Measurements from ENCODE around the gene ARID3A. TPM values are rescaled to one million over a fixed set of nuclear protein-coding genes. Genes with fewer than 3 reads are reported as not detected.

Gene ARID3A
- total RNA-seq, 3 donors from 2014 or later (not counting 1 experiment from before 2014, with no cell fraction given) = 15.9 to 24.6 (median 24.2) TPM

DNA sequence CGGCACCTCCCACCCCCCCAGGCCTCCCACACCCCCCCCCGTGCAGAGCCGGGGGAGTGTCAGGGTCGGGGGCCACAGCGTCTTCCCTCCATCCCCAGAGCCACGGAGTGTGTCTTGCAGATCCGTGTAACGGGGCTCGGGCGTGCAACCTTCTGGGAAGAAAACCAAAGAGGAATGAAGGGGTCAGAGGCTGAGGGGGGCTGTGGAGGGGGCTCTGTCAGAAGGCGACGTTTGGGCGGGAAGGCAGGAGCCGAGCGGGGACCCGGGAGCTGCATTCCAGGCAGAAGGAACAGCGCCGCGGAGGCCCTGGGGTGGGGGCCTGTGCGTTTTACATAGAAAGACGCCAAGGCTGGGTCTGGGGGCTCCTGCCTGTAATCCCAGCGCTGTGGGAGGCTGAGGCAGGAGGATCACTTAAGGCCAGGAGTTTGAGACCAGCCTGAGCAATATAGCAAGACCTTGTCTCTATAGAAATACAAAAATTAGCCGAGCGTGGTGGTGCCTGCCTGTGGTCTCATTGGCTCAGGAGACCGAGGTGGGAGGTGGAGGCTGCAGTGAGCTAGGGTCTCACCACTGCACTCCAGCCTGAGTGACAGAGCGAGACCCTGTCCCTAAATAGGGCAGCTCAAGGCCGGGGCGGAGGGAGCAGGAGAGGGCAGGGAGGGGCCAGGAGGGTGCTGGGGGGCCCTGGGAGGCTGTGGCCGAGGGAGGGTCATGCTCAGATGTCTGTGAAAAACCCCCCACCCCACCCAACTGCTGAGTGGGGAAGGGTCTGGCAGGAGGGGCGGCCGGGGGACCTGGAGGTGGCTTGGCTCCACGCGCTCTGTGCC lies 27.8 kb downstream of the ARID3A start:
- TF ChIP-seq, protein P1, sequence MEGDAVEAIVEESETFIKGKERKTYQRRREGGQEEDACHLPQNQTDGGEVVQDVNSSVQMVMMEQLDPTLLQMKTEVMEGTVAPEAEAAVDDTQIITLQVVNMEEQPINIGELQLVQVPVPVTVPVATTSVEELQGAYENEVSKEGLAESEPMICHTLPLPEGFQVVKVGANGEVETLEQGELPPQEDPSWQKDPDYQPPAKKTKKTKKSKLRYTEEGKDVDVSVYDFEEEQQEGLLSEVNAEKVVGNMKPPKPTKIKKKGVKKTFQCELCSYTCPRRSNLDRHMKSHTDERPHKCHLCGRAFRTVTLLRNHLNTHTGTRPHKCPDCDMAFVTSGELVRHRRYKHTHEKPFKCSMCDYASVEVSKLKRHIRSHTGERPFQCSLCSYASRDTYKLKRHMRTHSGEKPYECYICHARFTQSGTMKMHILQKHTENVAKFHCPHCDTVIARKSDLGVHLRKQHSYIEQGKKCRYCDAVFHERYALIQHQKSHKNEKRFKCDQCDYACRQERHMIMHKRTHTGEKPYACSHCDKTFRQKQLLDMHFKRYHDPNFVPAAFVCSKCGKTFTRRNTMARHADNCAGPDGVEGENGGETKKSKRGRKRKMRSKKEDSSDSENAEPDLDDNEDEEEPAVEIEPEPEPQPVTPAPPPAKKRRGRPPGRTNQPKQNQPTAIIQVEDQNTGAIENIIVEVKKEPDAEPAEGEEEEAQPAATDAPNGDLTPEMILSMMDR (IDR thresholded peaks at IDR 0.05) = no peak
- H3K36me3 ChIP-seq (ENCODE audit: control insufficient read depth, insufficient read depth, low read length) = no peaks in the 10 kb centered on the region
- H3K27ac Mint-ChIP-seq = peak overlapping the region in 1 of 2 donors; percentile 85
- H3K4me3 Mint-ChIP-seq = peak overlapping the region; percentile 49
- no peaks in the 10 kb centered on the region for H3K9me3 ChIP-seq (ENCODE audit: control insufficient read depth, insufficient read depth, low read length)
- no peak overlapping the region for H3K27ac ChIP-seq (ENCODE audit: low read length)
- no peaks in the 10 kb centered on the region for H3K27me3 Mint-ChIP-seq (ENCODE audit: low read depth in 2 of 2)
- no peak for ATAC-seq
- no peaks in the 10 kb centered on the region for H3K36me3 Mint-ChIP-seq
- 53% methylated on average over 29 of the region's 33 CpGs for WGBS (ENCODE audit: insufficient coverage)
- peaks cover 28% of the 10 kb centered on the region for H3K4me1 ChIP-seq (ENCODE audit: control insufficient read depth, insufficient read depth, low read length)
- no peak overlapping the region for H3K4me3 ChIP-seq (ENCODE audit: low read length)
- intact Hi-C loops (cut with micrococcal nuclease) = no loop called here
- DNase-seq = no peak
- no peaks in the 10 kb centered on the region for H3K9me3 Mint-ChIP-seq
- no peaks in the 10 kb centered on the region for H3K27me3 ChIP-seq (ENCODE audit: control insufficient read depth, insufficient read depth, low read length)
- peaks cover 0 to 11% of the 10 kb centered on the region in 2 donors for H3K4me1 Mint-ChIP-seq

DNA sequence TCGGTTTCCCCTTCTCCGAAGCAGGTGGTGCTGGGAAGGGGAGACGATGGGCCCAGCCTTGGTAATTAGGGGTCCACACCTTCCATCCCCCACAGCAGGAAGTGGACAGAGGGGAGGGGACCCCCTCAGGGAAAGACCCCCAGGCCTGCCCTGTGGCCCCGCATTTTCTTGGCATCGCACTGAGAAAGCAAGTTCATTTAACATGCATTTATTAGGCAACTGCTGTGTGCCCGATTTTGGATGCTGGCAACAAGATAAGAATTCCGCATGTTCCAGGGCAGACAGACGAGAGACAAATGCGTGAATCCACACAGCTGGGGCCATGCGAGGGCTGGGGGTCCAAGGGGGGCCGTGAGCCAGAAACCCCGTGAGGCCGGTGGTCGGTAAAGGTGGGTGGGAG lies 28.4 kb downstream of the ARID3A start:
- no peaks in the 10 kb centered on the region for H3K9me3 Mint-ChIP-seq
- no peak overlapping the region for H3K4me3 Mint-ChIP-seq
- DNase-seq (no peak), ATAC-seq (no peak)
- H3K27ac Mint-ChIP-seq = no peak overlapping the region
- intact Hi-C loops (cut with micrococcal nuclease) = no loop called here
- WGBS (ENCODE audit: insufficient coverage) = 92% methylated on average over 14 of the region's 14 CpGs
- H3K4me3 ChIP-seq (ENCODE audit: low read length) = no peak overlapping the region
- no peak overlapping the region for H3K27ac ChIP-seq (ENCODE audit: low read length)
- no peaks in the 10 kb centered on the region for H3K36me3 Mint-ChIP-seq
- no peaks in the 10 kb centered on the region for H3K27me3 ChIP-seq (ENCODE audit: control insufficient read depth, insufficient read depth, low read length)
- TF ChIP-seq, protein P1 (IDR thresholded peaks at IDR 0.05) = no peak
- H3K36me3 ChIP-seq (ENCODE audit: control insufficient read depth, insufficient read depth, low read length) = no peaks in the 10 kb centered on the region
- H3K4me1 ChIP-seq (ENCODE audit: control insufficient read depth, insufficient read depth, low read length) = peaks cover 23% of the 10 kb centered on the region
- H3K9me3 ChIP-seq (ENCODE audit: control insufficient read depth, insufficient read depth, low read length) = no peaks in the 10 kb centered on the region
- peaks cover 0 to 11% of the 10 kb centered on the region in 2 donors for H3K4me1 Mint-ChIP-seq
- H3K27me3 Mint-ChIP-seq (ENCODE audit: low read depth in 2 of 2) = no peaks in the 10 kb centered on the region

DNA sequence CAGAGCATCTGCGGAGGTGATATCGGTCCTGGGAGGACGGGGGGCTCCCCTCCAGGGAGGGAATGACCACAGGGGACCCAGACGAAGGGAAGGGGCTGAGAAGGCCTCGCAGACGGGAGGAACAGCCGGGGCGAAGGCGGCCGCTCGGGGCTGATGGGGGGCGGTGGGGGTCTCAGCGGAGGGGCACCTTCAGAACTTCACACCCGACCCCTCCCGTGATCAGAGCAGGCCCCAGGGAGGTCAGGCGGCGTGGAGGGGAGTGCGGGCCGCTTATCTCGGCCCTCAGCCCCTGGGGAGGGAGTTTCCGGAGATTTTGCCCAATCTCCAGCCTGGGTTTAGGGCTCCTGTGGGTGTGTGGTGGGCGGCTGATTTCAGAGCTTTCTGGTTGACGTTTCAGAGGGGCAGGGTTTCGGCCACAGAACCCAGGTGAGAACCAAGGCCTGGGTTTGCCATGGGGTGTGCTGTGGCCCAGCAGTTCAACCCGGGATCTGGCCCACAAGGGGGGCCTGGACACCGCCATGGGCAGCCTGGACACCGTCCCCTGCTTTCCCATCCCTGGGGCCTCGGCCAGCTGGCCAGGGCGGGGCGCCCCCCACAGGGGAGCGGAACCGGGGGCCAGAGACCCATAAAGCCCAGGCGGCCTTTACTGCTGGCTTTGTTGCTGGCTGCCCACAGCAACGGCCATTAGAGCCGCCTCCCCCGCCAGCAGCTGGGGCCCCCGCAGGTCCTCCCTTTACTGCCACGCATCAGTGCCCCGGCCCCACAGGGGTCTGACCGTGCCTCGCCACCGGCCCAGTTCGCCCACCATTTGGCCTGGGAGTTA lies 29.0 kb downstream of the ARID3A start:
- H3K4me3 Mint-ChIP-seq = no peak overlapping the region
- H3K4me1 Mint-ChIP-seq = peaks cover 0 to 11% of the 10 kb centered on the region in 2 donors
- WGBS (ENCODE audit: insufficient coverage) = 85% methylated on average over 43 of the region's 43 CpGs
- H3K36me3 Mint-ChIP-seq = no peaks in the 10 kb centered on the region
- intact Hi-C loops (cut with micrococcal nuclease) = no loop called here
- TF ChIP-seq, protein P1 (IDR thresholded peaks at IDR 0.05) = no peak
- no peak overlapping the region for H3K27ac ChIP-seq (ENCODE audit: low read length)
- peak overlapping the region in 1 of 2 donors; percentile 40 for H3K27ac Mint-ChIP-seq
- no peaks in the 10 kb centered on the region for H3K9me3 ChIP-seq (ENCODE audit: control insufficient read depth, insufficient read depth, low read length)
- no peak overlapping the region for H3K4me3 ChIP-seq (ENCODE audit: low read length)
- H3K27me3 Mint-ChIP-seq (ENCODE audit: low read depth in 2 of 2) = no peaks in the 10 kb centered on the region
- no peak for ATAC-seq
- DNase-seq = no peak
- H3K4me1 ChIP-seq (ENCODE audit: control insufficient read depth, insufficient read depth, low read length) = peaks cover 23% of the 10 kb centered on the region
- no peaks in the 10 kb centered on the region for H3K36me3 ChIP-seq (ENCODE audit: control insufficient read depth, insufficient read depth, low read length)
- H3K9me3 Mint-ChIP-seq = no peaks in the 10 kb centered on the region
- H3K27me3 ChIP-seq (ENCODE audit: control insufficient read depth, insufficient read depth, low read length) = no peaks in the 10 kb centered on the region
